ENCODE data around the gene SLC39A5. TPM values are rescaled to one million over a fixed set of nuclear protein-coding genes. Genes with fewer than 3 reads are reported as not detected.

The SLC39A5 gene
- total and polyA plus RNA-seq, 2 of the 13 experiments (the other 11 are each of a cell fraction or from before 2014, with no cell fraction given) = 59.7 to 101 TPM

DNA sequence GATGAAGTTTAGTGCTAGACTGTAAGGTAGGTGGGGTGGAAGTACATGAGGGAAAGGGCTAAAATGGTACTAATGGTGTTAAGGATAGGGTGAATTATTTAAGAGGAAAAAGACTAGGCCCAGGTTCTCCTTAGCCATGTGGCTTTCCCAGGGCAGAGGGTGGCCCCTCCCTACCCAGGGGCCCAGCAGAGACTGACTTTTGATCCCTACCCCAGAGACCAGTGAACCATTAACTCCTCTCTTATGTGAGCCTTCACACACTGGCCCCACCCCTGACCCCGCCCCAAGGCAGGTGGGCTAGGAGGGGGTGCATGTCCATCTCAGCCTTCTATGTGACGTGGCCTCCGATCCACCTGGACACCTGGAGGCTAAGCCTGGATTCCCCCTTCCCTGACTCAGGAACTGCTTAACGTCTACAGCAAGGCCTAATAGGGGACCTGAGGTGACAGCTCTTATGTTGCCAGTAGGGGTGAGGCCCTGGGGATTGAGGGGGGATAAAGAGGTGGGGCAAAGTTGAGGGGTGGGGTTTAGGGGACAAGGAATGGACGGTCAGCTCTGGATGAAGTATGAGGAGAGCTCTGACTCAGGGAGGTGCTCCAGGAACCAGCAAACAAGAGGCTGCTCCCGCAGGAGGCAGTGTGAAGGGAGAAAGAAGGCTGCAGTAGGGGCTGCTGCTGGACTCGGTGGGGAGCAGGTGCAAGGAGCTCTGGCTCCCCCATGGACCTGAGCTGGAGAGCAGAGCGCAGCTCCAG, 757 bp downstream of the SLC39A5 start (continued):
- TF ChIP-seq, protein P1, sequence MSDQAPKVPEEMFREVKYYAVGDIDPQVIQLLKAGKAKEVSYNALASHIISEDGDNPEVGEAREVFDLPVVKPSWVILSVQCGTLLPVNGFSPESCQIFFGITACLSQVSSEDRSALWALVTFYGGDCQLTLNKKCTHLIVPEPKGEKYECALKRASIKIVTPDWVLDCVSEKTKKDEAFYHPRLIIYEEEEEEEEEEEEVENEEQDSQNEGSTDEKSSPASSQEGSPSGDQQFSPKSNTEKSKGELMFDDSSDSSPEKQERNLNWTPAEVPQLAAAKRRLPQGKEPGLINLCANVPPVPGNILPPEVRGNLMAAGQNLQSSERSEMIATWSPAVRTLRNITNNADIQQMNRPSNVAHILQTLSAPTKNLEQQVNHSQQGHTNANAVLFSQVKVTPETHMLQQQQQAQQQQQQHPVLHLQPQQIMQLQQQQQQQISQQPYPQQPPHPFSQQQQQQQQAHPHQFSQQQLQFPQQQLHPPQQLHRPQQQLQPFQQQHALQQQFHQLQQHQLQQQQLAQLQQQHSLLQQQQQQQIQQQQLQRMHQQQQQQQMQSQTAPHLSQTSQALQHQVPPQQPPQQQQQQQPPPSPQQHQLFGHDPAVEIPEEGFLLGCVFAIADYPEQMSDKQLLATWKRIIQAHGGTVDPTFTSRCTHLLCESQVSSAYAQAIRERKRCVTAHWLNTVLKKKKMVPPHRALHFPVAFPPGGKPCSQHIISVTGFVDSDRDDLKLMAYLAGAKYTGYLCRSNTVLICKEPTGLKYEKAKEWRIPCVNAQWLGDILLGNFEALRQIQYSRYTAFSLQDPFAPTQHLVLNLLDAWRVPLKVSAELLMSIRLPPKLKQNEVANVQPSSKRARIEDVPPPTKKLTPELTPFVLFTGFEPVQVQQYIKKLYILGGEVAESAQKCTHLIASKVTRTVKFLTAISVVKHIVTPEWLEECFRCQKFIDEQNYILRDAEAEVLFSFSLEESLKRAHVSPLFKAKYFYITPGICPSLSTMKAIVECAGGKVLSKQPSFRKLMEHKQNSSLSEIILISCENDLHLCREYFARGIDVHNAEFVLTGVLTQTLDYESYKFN (CRISPR knock-in tag; conservative IDR thresholded peaks at IDR 0.05) = peak; percentile 95
- TF ChIP-seq ZNF614 (CRISPR knock-in tag; IDR thresholded peaks at IDR 0.05; ENCODE audit: borderline replicate concordance) (no peak; the same call in 1 of the 2 replicates), ZNF224 (CRISPR knock-in tag; IDR thresholded peaks at IDR 0.05) (no peak), FOXK1 (CRISPR knock-in tag; IDR thresholded peaks at IDR 0.05; ENCODE audit: borderline replicate concordance, low read depth) (no peak), ZBTB8A (CRISPR knock-in tag; IDR thresholded peaks at IDR 0.05; ENCODE audit: borderline replicate concordance, low read depth) (no peak), NR3C1 (CRISPR knock-in tag; IDR thresholded peaks at IDR 0.05) (no peak), ZNF282 (IDR thresholded peaks at IDR 0.05; ENCODE audit: partially characterized antibody) (no peak), ZNF547 (CRISPR knock-in tag; IDR thresholded peaks at IDR 0.05) (no peak), CEBPG (CRISPR knock-in tag; IDR thresholded peaks at IDR 0.05) (no peak), ATF7-NPFF (CRISPR knock-in tag; IDR thresholded peaks at IDR 0.05; ENCODE audit: low read depth) (no peak), ZNF766 (CRISPR knock-in tag; IDR thresholded peaks at IDR 0.05; ENCODE audit: borderline replicate concordance) (no peak), SRSF4 (IDR thresholded peaks at IDR 0.05; ENCODE audit: low read depth, low read length, poor library complexity, severe bottlenecking) (no peak)
- TF ChIP-seq, protein P2, sequence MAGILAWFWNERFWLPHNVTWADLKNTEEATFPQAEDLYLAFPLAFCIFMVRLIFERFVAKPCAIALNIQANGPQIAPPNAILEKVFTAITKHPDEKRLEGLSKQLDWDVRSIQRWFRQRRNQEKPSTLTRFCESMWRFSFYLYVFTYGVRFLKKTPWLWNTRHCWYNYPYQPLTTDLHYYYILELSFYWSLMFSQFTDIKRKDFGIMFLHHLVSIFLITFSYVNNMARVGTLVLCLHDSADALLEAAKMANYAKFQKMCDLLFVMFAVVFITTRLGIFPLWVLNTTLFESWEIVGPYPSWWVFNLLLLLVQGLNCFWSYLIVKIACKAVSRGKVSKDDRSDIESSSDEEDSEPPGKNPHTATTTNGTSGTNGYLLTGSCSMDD (CRISPR knock-in tag; IDR thresholded peaks at IDR 0.05) = no peak
- TF ChIP-seq, protein P3, sequence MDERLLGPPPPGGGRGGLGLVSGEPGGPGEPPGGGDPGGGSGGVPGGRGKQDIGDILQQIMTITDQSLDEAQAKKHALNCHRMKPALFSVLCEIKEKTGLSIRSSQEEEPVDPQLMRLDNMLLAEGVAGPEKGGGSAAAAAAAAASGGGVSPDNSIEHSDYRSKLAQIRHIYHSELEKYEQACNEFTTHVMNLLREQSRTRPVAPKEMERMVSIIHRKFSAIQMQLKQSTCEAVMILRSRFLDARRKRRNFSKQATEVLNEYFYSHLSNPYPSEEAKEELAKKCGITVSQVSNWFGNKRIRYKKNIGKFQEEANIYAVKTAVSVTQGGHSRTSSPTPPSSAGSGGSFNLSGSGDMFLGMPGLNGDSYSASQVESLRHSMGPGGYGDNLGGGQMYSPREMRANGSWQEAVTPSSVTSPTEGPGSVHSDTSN (CRISPR knock-in tag; IDR thresholded peaks at IDR 0.05) = 0 out of 2 replicates have a peak, but pooled peaks have one; percentile 63
- TF ChIP-seq, protein P4, sequence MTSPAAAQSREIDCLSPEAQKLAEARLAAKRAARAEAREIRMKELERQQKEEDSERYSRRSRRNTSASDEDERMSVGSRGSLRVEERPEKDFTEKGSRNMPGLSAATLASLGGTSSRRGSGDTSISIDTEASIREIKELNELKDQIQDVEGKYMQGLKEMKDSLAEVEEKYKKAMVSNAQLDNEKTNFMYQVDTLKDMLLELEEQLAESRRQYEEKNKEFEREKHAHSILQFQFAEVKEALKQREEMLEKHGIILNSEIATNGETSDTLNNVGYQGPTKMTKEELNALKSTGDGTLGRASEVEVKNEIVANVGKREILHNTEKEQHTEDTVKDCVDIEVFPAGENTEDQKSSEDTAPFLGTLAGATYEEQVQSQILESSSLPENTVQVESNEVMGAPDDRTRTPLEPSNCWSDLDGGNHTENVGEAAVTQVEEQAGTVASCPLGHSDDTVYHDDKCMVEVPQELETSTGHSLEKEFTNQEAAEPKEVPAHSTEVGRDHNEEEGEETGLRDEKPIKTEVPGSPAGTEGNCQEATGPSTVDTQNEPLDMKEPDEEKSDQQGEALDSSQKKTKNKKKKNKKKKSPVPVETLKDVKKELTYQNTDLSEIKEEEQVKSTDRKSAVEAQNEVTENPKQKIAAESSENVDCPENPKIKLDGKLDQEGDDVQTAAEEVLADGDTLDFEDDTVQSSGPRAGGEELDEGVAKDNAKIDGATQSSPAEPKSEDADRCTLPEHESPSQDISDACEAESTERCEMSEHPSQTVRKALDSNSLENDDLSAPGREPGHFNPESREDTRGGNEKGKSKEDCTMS (CRISPR knock-in tag; conservative IDR thresholded peaks at IDR 0.05) = no peak
- TF ChIP-seq, protein P5, sequence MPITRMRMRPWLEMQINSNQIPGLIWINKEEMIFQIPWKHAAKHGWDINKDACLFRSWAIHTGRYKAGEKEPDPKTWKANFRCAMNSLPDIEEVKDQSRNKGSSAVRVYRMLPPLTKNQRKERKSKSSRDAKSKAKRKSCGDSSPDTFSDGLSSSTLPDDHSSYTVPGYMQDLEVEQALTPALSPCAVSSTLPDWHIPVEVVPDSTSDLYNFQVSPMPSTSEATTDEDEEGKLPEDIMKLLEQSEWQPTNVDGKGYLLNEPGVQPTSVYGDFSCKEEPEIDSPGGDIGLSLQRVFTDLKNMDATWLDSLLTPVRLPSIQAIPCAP (CRISPR knock-in tag; IDR thresholded peaks at IDR 0.05; ENCODE audit: low read depth) = no peak
- TF ChIP-seq, protein P6, sequence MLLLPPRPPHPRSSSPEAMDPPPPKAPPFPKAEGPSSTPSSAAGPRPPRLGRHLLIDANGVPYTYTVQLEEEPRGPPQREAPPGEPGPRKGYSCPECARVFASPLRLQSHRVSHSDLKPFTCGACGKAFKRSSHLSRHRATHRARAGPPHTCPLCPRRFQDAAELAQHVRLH (CRISPR knock-in tag; IDR thresholded peaks at IDR 0.05; ENCODE audit: borderline replicate concordance, low read depth) = no peak; the same call in none of the 2 replicates
- TF ChIP-seq, protein P7, sequence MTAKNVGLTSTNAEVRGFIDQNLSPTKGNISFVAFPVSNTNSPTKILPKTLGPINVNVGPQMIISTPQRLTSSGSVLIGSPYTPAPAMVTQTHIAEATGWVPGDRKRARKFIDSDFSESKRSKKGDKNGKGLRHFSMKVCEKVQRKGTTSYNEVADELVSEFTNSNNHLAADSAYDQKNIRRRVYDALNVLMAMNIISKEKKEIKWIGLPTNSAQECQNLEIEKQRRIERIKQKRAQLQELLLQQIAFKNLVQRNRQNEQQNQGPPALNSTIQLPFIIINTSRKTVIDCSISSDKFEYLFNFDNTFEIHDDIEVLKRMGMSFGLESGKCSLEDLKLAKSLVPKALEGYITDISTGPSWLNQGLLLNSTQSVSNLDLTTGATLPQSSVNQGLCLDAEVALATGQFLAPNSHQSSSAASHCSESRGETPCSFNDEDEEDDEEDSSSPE (CRISPR knock-in tag; IDR thresholded peaks at IDR 0.05) = no peak

All from HepG2 (cell line).